Measurements from ENCODE around the gene ARF1. TPM values are rescaled to one million over a fixed set of nuclear protein-coding genes. Genes with fewer than 3 reads are reported as not detected.

Gene ARF1
- total and polyA plus RNA-seq, 2 experiments from 2014 or later = 250 to 609 TPM

DNA sequence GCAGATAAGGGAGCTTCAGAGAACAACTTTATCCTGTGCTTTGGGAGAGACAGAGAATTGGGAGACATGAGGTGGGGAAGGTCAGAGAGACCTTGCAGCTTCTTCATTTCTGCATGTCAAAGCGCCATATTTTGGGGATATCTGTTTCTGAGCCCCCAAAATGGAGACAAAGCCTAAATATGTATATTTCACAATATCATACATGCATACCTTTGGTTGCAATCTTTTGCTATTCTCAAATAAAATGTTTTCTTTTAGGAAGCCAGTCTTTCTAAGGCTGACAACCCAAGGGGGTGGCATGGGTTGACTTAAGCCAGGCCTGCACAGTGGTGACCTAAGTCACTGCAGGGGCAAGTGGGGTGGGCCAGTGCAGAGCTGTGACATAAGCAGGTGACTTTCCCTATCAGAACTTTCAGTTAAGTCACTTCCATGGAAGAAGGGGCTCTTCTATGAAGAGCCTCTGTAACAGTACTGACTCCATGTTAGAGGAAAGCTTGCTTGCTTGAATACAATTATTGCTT, 40.5 kb downstream of the ARF1 start:
- H3K27ac ChIP-seq = peak overlapping the region; percentile 52
- WGBS (ENCODE audit: low lambda C conversion rate, missing lambda C conversion rate) = 38% methylated on average over 1 of the region's 1 CpG
- no peak for DNase-seq (ENCODE audit: low spot score)
- no peaks in the 10 kb centered on the region for H4K20me1 ChIP-seq (ENCODE audit: insufficient read depth, poor library complexity, severe bottlenecking)
- no peaks in the 10 kb centered on the region for H3K9me3 ChIP-seq (ENCODE audit: low read depth)
- H3K4me2 ChIP-seq = no peak overlapping the region
- no peaks in the 10 kb centered on the region for H3K9me2 ChIP-seq (replicated peaks; ENCODE audit: insufficient read depth)
- H3K4me3 ChIP-seq = no peak overlapping the region
- TF ChIP-seq, protein P1, sequence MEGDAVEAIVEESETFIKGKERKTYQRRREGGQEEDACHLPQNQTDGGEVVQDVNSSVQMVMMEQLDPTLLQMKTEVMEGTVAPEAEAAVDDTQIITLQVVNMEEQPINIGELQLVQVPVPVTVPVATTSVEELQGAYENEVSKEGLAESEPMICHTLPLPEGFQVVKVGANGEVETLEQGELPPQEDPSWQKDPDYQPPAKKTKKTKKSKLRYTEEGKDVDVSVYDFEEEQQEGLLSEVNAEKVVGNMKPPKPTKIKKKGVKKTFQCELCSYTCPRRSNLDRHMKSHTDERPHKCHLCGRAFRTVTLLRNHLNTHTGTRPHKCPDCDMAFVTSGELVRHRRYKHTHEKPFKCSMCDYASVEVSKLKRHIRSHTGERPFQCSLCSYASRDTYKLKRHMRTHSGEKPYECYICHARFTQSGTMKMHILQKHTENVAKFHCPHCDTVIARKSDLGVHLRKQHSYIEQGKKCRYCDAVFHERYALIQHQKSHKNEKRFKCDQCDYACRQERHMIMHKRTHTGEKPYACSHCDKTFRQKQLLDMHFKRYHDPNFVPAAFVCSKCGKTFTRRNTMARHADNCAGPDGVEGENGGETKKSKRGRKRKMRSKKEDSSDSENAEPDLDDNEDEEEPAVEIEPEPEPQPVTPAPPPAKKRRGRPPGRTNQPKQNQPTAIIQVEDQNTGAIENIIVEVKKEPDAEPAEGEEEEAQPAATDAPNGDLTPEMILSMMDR (IDR thresholded peaks at IDR 0.05; ENCODE audit: poor library complexity) = no peak
- TF ChIP-seq EZH2 (IDR thresholded peaks at IDR 0.05; ENCODE audit: borderline replicate concordance) (no peak), EZH2phosphoT487 (IDR thresholded peaks at IDR 0.05; ENCODE audit: low read depth, severe bottlenecking, unreplicated experiment) (no peak)
- H3K27me3 ChIP-seq = no peaks in the 10 kb centered on the region
- no peaks in the 10 kb centered on the region for H3K36me3 ChIP-seq (replicated peaks; ENCODE audit: insufficient read depth, low read depth)
- H3K79me2 ChIP-seq = no peaks in the 10 kb centered on the region
- no peak overlapping the region for H2AFZ ChIP-seq
- H3K4me1 ChIP-seq (ENCODE audit: insufficient read depth) = peaks cover 6% of the 10 kb centered on the region

DNA sequence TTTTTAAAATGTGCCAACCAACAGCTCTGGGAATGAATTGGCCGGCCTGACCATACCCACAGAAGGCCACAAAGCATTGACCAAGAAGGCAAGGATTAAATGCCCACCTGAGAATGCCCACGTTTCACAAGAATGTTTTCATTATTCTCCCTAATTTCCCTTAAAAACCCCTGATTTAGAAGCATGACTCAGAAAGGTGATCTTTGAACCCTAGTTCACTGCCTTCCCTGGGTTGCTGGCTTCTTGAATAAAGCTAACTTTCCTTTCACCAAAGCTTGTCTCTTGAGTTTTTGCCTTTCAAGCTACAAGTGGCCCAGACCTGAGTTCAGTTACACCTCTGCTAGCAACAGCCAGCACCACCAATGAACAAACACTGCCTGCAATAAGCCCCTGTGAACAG, 41.0 kb downstream of the ARF1 start:
- Histone ChIP-seq H3K9me2 (replicated peaks; ENCODE audit: insufficient read depth) (no peaks in the 10 kb centered on the region), H3K9me3 (ENCODE audit: low read depth) (no peaks in the 10 kb centered on the region), H3K36me3 (replicated peaks; ENCODE audit: insufficient read depth, low read depth) (no peaks in the 10 kb centered on the region), H3K27ac (peak overlapping the region; percentile 52), H4K20me1 (ENCODE audit: insufficient read depth, poor library complexity, severe bottlenecking) (no peaks in the 10 kb centered on the region), H3K79me2 (no peaks in the 10 kb centered on the region), H3K4me1 (ENCODE audit: insufficient read depth) (peaks cover 6% of the 10 kb centered on the region), H2AFZ (no peak overlapping the region), H3K27me3 (no peaks in the 10 kb centered on the region), H3K4me3 (no peak overlapping the region), H3K4me2 (no peak overlapping the region)
- TF ChIP-seq, protein P1 (IDR thresholded peaks at IDR 0.05; ENCODE audit: poor library complexity) = no peak
- TF ChIP-seq EZH2phosphoT487 (IDR thresholded peaks at IDR 0.05; ENCODE audit: low read depth, severe bottlenecking, unreplicated experiment) = no peak
- no peak for TF ChIP-seq EZH2 (IDR thresholded peaks at IDR 0.05; ENCODE audit: borderline replicate concordance)
- DNase-seq (ENCODE audit: low spot score) = no peak
- WGBS (ENCODE audit: low lambda C conversion rate, missing lambda C conversion rate) = 54% methylated on average over 2 of the region's 2 CpGs

DNA sequence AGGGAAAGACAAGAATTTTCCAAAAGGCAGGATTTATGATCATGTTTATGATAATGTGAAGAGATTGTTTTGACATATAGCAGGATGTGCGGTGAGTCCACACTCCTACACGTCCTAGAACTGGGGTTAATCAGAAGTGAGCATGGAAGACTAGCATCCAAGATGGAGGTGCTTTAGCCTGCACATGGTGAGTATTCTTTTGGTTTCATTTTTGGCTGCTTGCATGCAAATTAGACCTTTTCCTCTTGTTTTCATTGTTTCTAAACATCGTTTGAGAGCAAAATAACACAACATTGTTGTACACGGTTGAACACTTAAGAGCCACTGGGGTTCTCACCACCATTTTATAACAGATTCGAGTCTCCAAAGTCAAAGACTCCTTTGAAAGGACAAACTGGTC, 42.7 kb downstream of the ARF1 start:
- no peaks in the 10 kb centered on the region for H3K9me2 ChIP-seq (replicated peaks; ENCODE audit: insufficient read depth)
- no peaks in the 10 kb centered on the region for H3K36me3 ChIP-seq (replicated peaks; ENCODE audit: insufficient read depth, low read depth)
- H2AFZ ChIP-seq = no peak overlapping the region
- no peaks in the 10 kb centered on the region for H3K79me2 ChIP-seq
- H3K4me3 ChIP-seq = no peak overlapping the region
- TF ChIP-seq EZH2phosphoT487 (IDR thresholded peaks at IDR 0.05; ENCODE audit: low read depth, severe bottlenecking, unreplicated experiment) = no peak
- no peak for TF ChIP-seq EZH2 (IDR thresholded peaks at IDR 0.05; ENCODE audit: borderline replicate concordance)
- TF ChIP-seq, protein P1 (IDR thresholded peaks at IDR 0.05; ENCODE audit: poor library complexity) = no peak
- H3K4me2 ChIP-seq = no peak overlapping the region
- peaks cover 6% of the 10 kb centered on the region for H3K4me1 ChIP-seq (ENCODE audit: insufficient read depth)
- no peak overlapping the region for H3K27ac ChIP-seq
- no peaks in the 10 kb centered on the region for H3K9me3 ChIP-seq (ENCODE audit: low read depth)
- no peaks in the 10 kb centered on the region for H4K20me1 ChIP-seq (ENCODE audit: insufficient read depth, poor library complexity, severe bottlenecking)
- no peak for DNase-seq (ENCODE audit: low spot score)
- no peaks in the 10 kb centered on the region for H3K27me3 ChIP-seq
- WGBS (ENCODE audit: low lambda C conversion rate, missing lambda C conversion rate) = 80% methylated on average over 5 of the region's 5 CpGs
